GM21737 (cell line): ENCODE results near the gene PCBP2.
"Not testable (repeated sequence)": the region's sequence is repeated elsewhere in the genome, so short reads cannot be mapped to it uniquely, and the experiment has no call there.

Experiments
- ATAC-seq: cut with Tn5 transposase; IDR thresholded peaks from one replicate; pipeline ENCODE4 v1.9.1; 2021; ENCODE audit warnings: mild to moderate bottlenecking, moderate library complexity; ENCODE audit not compliant: unreplicated experiment

Gene PCBP2

GRCh38 chr12:53468282-53468681 lies 16.4 kb downstream of the PCBP2 start:
- ATAC-seq, result no peak

- ATAC-seq, result no peak
Observed at GRCh38 chr12:53472056-53472582, 20.2 kb downstream of the PCBP2 start.

- ATAC-seq, result no peak
Observed at GRCh38 chr12:53474077-53474476, 22.2 kb downstream of the PCBP2 start.

GRCh38 chr12:53474819-53475218 lies 22.9 kb downstream of the PCBP2 start:
- no peak for ATAC-seq

- no peak for ATAC-seq
Observed at GRCh38 chr12:53476769-53477209, 24.9 kb downstream of the PCBP2 start.

GRCh38 chr12:53478865-53479264 lies 27.0 kb downstream of the PCBP2 start:
- ATAC-seq, result no peak

GRCh38 chr12:53479331-53479730 lies 27.4 kb downstream of the PCBP2 start:
- no peak for ATAC-seq

- ATAC-seq, result no peak
Observed at GRCh38 chr12:53480491-53481442, 28.9 kb downstream of the PCBP2 start.

- not testable (repeated sequence) for ATAC-seq
Observed at GRCh38 chr12:53481458-53481857, 29.6 kb downstream of the PCBP2 start.

- ATAC-seq, result no peak
Observed at GRCh38 chr12:53481939-53482586, 30.2 kb downstream of the PCBP2 start.

- ATAC-seq, result no peak
Observed at GRCh38 chr12:53482626-53483168, 30.8 kb downstream of the PCBP2 start.

GRCh38 chr12:53483225-53483978 lies 31.5 kb downstream of the PCBP2 start:
- ATAC-seq, result no peak

GRCh38 chr12:53483979-53484377 lies 32.1 kb downstream of the PCBP2 start:
- no peak for ATAC-seq

GRCh38 chr12:53484686-53485575 lies 33.0 kb downstream of the PCBP2 start:
- no peak for ATAC-seq

- no peak for ATAC-seq
Observed at GRCh38 chr12:53485955-53486735, 34.2 kb downstream of the PCBP2 start.

- ATAC-seq, result no peak
Observed at GRCh38 chr12:53486736-53487487, 35.0 kb downstream of the PCBP2 start.

- ATAC-seq, result no peak
Observed at GRCh38 chr12:53489242-53489864, 37.5 kb downstream of the PCBP2 start.

- no peak for ATAC-seq
Observed at GRCh38 chr12:53492188-53492587, 40.3 kb downstream of the PCBP2 start.
